DMS 273 (cell line): Measurements from ENCODE around the gene CACNA1F.

ENCODE experiments used
- DNase-seq: peaks from one replicate; lab custom pipeline; 2025; ENCODE audit not compliant: unreplicated experiment; lab: John Stamatoyannopoulos, UW

Gene CACNA1F

DNA sequence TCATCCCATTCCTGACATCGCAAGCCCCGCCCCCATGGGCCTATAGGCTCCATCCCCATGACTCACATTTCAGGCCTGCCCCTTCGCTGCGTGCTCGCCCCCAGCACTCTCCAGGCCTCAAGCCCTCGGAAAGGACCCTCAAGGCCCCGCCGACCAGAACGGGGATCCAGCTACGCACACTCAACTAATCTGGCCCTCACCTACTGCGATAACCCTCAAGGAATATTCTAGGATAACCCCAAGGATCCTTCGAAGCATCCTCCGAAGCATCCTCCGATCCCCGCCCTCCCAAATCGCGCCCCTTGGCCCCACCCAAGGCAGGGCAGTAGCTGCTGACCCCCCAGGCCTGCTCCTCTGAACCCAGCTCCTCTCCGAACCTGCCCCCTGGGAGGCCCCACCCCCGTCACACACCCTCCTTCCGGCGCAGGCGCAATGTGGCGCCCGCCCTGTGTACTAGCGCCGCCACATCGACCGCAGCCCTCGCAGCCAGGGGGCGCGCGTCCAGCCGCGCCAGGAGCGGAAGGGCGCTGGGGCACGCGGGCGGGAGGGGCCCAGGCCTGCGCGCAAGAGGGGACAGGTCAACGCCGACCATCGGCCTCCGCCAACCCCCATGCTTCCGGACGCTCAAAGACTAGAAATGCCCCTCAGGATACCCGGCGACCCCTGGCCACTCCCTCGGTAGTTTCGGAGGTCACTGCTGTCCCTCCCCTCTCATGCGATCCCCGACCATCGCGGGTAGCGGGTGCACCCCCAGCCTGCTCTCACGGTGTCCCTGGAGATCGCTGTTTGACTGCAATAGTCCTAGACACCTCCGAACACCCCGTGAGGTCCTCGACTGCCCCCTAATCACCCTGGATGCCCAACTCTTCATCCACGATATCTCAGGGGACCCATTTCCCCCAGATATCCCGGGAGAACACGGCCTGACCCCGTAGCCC lies 77.0 kb downstream of the CACNA1F start:
- peak; percentile 94 for DNase-seq

GRCh38 chrX:49155243-49155899 lies 77.8 kb downstream of the CACNA1F start:
- DNase-seq: no peak
